ENCODE data around the gene LTV1.
"Not testable (repeated sequence)": the region's sequence is repeated elsewhere in the genome, so short reads cannot be mapped to it uniquely, and the experiment has no call there.

Gene LTV1

GRCh38 chr6:143842902-143843676 lies at the start of gene LTV1:
Gene LTV1 (plus strand): TSS chr6:143843338. CDS start chr6:143843478, 140 bp downstream.
- DNase-seq (ENCODE audit: low read depth in 2 of 3, low spot score in 1 of 3) = peak; percentile 88 to 90 (median 89)

GRCh38 chr6:143796551-143796950 lies 46.6 kb upstream of the LTV1 start:
- DNase-seq (ENCODE audit: low read depth in 2 of 3, low spot score in 1 of 3) = not testable (repeated sequence)

- not testable (repeated sequence) for DNase-seq (ENCODE audit: low read depth in 2 of 3, low spot score in 1 of 3)
Measured at GRCh38 chr6:143798487-143798886, 44.7 kb upstream of the LTV1 start.

- DNase-seq (ENCODE audit: low read depth in 2 of 3, low spot score in 1 of 3) = no peak
Measured at GRCh38 chr6:143802833-143803565, 40.1 kb upstream of the LTV1 start.

- DNase-seq (ENCODE audit: low read depth in 2 of 3, low spot score in 1 of 3) = no peak
Measured at GRCh38 chr6:143803769-143804568, 39.2 kb upstream of the LTV1 start.

GRCh38 chr6:143804835-143805239 lies 38.3 kb upstream of the LTV1 start:
- DNase-seq (ENCODE audit: low read depth in 2 of 3, low spot score in 1 of 3) = no peak

GRCh38 chr6:143806282-143807102 lies 36.6 kb upstream of the LTV1 start:
- peak; percentile 81 to 86 (median 83) for DNase-seq (ENCODE audit: low read depth in 2 of 3, low spot score in 1 of 3)

- no peak for DNase-seq (ENCODE audit: low read depth in 2 of 3, low spot score in 1 of 3)
Measured at GRCh38 chr6:143807103-143807772, 35.9 kb upstream of the LTV1 start.

GRCh38 chr6:143810745-143811144 lies 32.4 kb upstream of the LTV1 start:
- no peak for DNase-seq (ENCODE audit: low read depth in 2 of 3, low spot score in 1 of 3)

- DNase-seq (ENCODE audit: low read depth in 2 of 3, low spot score in 1 of 3) = no peak
Measured at GRCh38 chr6:143811501-143812157, 31.5 kb upstream of the LTV1 start.

GRCh38 chr6:143817621-143818020 lies 25.5 kb upstream of the LTV1 start:
- DNase-seq (ENCODE audit: low read depth in 2 of 3, low spot score in 1 of 3) = no peak

GRCh38 chr6:143821359-143821758 lies 21.8 kb upstream of the LTV1 start:
- no peak for DNase-seq (ENCODE audit: low read depth in 2 of 3, low spot score in 1 of 3)

GRCh38 chr6:143822584-143823024 lies 20.5 kb upstream of the LTV1 start:
- DNase-seq (ENCODE audit: low read depth in 2 of 3, low spot score in 1 of 3) = no peak

GRCh38 chr6:143823548-143823947 lies 19.6 kb upstream of the LTV1 start:
- DNase-seq (ENCODE audit: low read depth in 2 of 3, low spot score in 1 of 3) = no peak

GRCh38 chr6:143828572-143828971 lies 14.6 kb upstream of the LTV1 start:
- no peak for DNase-seq (ENCODE audit: low read depth in 2 of 3, low spot score in 1 of 3)

GRCh38 chr6:143836150-143836549 lies 7.0 kb upstream of the LTV1 start:
- DNase-seq (ENCODE audit: low read depth in 2 of 3, low spot score in 1 of 3) = no peak

GRCh38 chr6:143838395-143838794 lies 4.7 kb upstream of the LTV1 start:
- DNase-seq (ENCODE audit: low read depth in 2 of 3, low spot score in 1 of 3) = no peak

- no peak for DNase-seq (ENCODE audit: low read depth in 2 of 3, low spot score in 1 of 3)
Measured at GRCh38 chr6:143839196-143839595, 3.9 kb upstream of the LTV1 start.

- no peak for DNase-seq (ENCODE audit: low read depth in 2 of 3, low spot score in 1 of 3)
Measured at GRCh38 chr6:143840595-143841265, 2.4 kb upstream of the LTV1 start.

All from stimulated activated CD4-positive, alpha-beta T cell treated with anti-CD3 and anti-CD28 coated beads, Interleukin-12 subunit alpha, Interleukin-12 subunit beta, amount 100 ng/mL, for 48 hours (primary cell).